Caco-2 (cell line): ENCODE measurements around the gene GALR2. TPM values are rescaled to one million over a fixed set of nuclear protein-coding genes. Genes with fewer than 3 reads are reported as not detected.
A peak's percentile ranks its signal among the peaks of the same experiment; 100 is the strongest.

Source experiments
- BruUV-seq: library from RNA; stranded (reverse); fragments of 400-500 nt; replicated peaks from 2 replicates; lab custom pipeline; 2021; lab: Mats Ljungman, UMichigan
- CTCF ChIA-PET: fragments of 300-600 bp; sonication (Branson Sonifier 250); formaldehyde crosslinking; loops from one replicate; lab custom pipeline; 2022; ENCODE audit warnings: antibody characterized with exemption; lab: Charles Lee
- POLR2A ChIA-PET: fragments of 300-600 bp; sonication (Branson Sonifier 250); formaldehyde crosslinking; loops from one replicate; lab custom pipeline; 2022; ENCODE audit warnings: antibody characterized with exemption; lab: Charles Lee
- DNase-seq, 2 experiments: peaks; one replicate each; pipeline versions ENCODE4 v3.0.0 to v3.0.0-alpha.2; 2020 to 2022
- H3K27me3 ChIP-seq: replicated peaks from 2 replicates; pipeline ENCODE4 v1.6.0; 2011; ENCODE audit warnings: low read length; ENCODE audit not compliant: control insufficient read depth, insufficient read depth
- H3K36me3 ChIP-seq: 2 replicates; pipeline ENCODE4 v1.5.1; 2011; ENCODE audit warnings: low read length; ENCODE audit not compliant: control insufficient read depth, insufficient read depth
- H3K4me1 ChIP-seq: fragments of 250-450 bp; sonication (Bioruptor Pico); 2 replicates; pipeline ENCODE4 v1.5.1; 2020; ENCODE audit warnings: mild to moderate bottlenecking
- H3K4me3 ChIP-seq: 2 replicates; pipeline ENCODE4 v1.5.1; 2011; ENCODE audit warnings: low read depth, mild to moderate bottlenecking, control low read depth, low read length
- H3K9me3 ChIP-seq: fragments of 250-450 bp; sonication (Bioruptor Pico); 2 replicates; pipeline ENCODE4 v1.5.1; 2020; ENCODE audit warnings: mild to moderate bottlenecking, moderate library complexity
- H3K27ac Mint-ChIP-seq: one replicate; pipeline ENCODE4 v1.8.0; 2022; ENCODE audit warnings: mixed read lengths; ENCODE audit not compliant: unreplicated experiment
- H3K27me3 Mint-ChIP-seq: one replicate; pipeline ENCODE4 v1.8.0; 2022; ENCODE audit warnings: mixed read lengths; ENCODE audit not compliant: insufficient read depth, unreplicated experiment
- H3K36me3 Mint-ChIP-seq: one replicate; pipeline ENCODE4 v1.8.0; 2022; ENCODE audit warnings: mild to moderate bottlenecking, mixed read lengths; ENCODE audit not compliant: insufficient read depth, unreplicated experiment
- H3K4me1 Mint-ChIP-seq: one replicate; pipeline ENCODE4 v1.8.0; 2022; ENCODE audit warnings: low read depth, mixed read lengths; ENCODE audit not compliant: unreplicated experiment
- H3K4me3 Mint-ChIP-seq: one replicate; pipeline ENCODE4 v1.8.0; 2022; ENCODE audit warnings: mild to moderate bottlenecking, moderate library complexity, mixed read lengths; ENCODE audit not compliant: unreplicated experiment
- H3K9me3 Mint-ChIP-seq: one replicate; pipeline ENCODE4 v1.8.0; 2022; ENCODE audit warnings: mixed read lengths; ENCODE audit not compliant: unreplicated experiment
- intact Hi-C: fragments of 100-400 bp; cut with micrococcal nuclease; formaldehyde crosslinking; loops from one replicate; pipeline ENCODE4 v1.10.0; 2022; ENCODE audit not compliant: unreplicated experiment
- total RNA-seq: library from RNA; stranded (reverse); gene quantifications from 2 replicates; pipeline ENCODE4 v1.2.3, GENCODE V29; 2022
- TF ChIP-seq, protein P1 (sequence below), 2 experiments: fragments of 200-600 bp in 1 of 2; IDR thresholded peaks; 1 replicate in 1 of 2; 2 replicates in 1 of 2; pipeline versions ENCODE4 v1.5.1 to v1.8.0; 2011 to 2022; ENCODE audit warnings: antibody characterized with exemption in 1 of 2, control low read depth in 1 of 2, inconsistent platforms in 1 of 2, low read depth in 1 of 2, low read length in 1 of 2, mild to moderate bottlenecking in 1 of 2, moderate library complexity in 1 of 2; ENCODE audit not compliant: insufficient read depth in 1 of 2, severe bottlenecking in 1 of 2, unreplicated experiment in 1 of 2

The GALR2 gene
- total RNA-seq, 1 experiment from 2014 or later: 0.50 TPM

GRCh38 chr17:76111956-76112355 is 37.4 kb downstream of the GALR2 start:
- intact Hi-C loops: no loop called here
- POLR2A ChIA-PET: interaction anchor here (0.6 to 0.7 kb wide), 2 partner anchors 27 to 39 kb away, joined by 3 to 7 read pairs; partner anchors contain the start of gene SRP68
- H3K4me1 Mint-ChIP-seq: no peaks in the 10 kb centered on the region

DNA sequence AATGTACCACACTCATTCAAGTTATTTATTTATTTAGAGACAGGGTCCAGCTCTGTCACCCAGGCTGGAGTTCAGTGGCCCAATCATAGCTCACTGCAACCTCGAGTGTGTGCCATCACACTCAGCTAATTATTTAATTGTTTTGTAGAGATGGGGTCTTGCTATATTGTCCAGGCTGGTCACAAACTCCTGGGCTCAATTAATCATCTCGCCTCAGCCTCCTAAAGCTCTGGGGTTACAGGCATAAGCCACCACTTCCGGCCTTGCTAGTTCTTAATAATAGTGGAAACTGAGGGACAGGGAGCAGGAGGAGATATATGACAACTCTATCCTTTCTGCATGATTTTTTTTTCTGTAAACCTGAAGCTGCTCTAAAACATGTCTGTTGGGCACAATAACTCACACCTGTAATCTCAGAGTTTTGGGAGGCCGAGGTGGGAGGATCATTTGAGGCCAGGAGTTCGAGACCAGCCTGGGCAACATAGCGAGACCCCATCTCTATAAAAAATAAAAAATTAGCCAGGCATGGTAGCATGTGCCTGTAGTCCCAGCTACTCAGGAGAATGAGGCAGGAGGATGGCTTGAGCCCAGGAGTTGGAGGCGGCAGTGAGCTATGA is 40.7 kb downstream of the GALR2 start:
- Histone ChIP-seq H3K36me3 (no peaks in the 10 kb centered on the region), H3K9me3 (no peaks in the 10 kb centered on the region), H3K4me1 (no peaks in the 10 kb centered on the region), H3K27me3 (no peaks in the 10 kb centered on the region), H3K4me3 (no peak overlapping the region)
- Mint-ChIP-seq H3K36me3 (no peaks in the 10 kb centered on the region), H3K27me3 (no peaks in the 10 kb centered on the region), H3K4me1 (peaks cover 9% of the 10 kb centered on the region), H3K4me3 (no peak overlapping the region), H3K27ac (no peak overlapping the region), H3K9me3 (peaks cover 9% of the 10 kb centered on the region)
- CTCF ChIA-PET: no interaction called here
- TF ChIP-seq, protein P1, sequence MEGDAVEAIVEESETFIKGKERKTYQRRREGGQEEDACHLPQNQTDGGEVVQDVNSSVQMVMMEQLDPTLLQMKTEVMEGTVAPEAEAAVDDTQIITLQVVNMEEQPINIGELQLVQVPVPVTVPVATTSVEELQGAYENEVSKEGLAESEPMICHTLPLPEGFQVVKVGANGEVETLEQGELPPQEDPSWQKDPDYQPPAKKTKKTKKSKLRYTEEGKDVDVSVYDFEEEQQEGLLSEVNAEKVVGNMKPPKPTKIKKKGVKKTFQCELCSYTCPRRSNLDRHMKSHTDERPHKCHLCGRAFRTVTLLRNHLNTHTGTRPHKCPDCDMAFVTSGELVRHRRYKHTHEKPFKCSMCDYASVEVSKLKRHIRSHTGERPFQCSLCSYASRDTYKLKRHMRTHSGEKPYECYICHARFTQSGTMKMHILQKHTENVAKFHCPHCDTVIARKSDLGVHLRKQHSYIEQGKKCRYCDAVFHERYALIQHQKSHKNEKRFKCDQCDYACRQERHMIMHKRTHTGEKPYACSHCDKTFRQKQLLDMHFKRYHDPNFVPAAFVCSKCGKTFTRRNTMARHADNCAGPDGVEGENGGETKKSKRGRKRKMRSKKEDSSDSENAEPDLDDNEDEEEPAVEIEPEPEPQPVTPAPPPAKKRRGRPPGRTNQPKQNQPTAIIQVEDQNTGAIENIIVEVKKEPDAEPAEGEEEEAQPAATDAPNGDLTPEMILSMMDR (IDR thresholded peaks at IDR 0.05; ENCODE audit: insufficient read depth in 1 of 2, low read depth in 1 of 2, low read length in 1 of 2, severe bottlenecking in 1 of 2, unreplicated experiment in 1 of 2): no peak
- POLR2A ChIA-PET: interaction anchor here (0.6 kb wide), 1 partner anchor 401 kb away, joined by 7 read pairs; no protein-coding TSS in a partner anchor
- DNase-seq: no peak
- intact Hi-C loops: no loop called here
- no TSS peak for BruUV-seq

More at GRCh38 chr17:76111956-76112355, 37.4 kb downstream of the GALR2 start:
- Histone ChIP-seq H3K4me3 (no peak overlapping the region), H3K4me1 (no peaks in the 10 kb centered on the region), H3K36me3 (no peaks in the 10 kb centered on the region), H3K9me3 (no peaks in the 10 kb centered on the region), H3K27me3 (no peaks in the 10 kb centered on the region)
- Mint-ChIP-seq H3K27me3 (no peaks in the 10 kb centered on the region), H3K27ac (no peak overlapping the region), H3K9me3 (peaks cover 9% of the 10 kb centered on the region), H3K36me3 (peaks cover 6% of the 10 kb centered on the region), H3K4me3 (no peak overlapping the region)
- CTCF ChIA-PET: interaction anchor here (0.7 kb wide), 1 partner anchor 25 kb away, joined by 3 read pairs; no protein-coding TSS in a partner anchor
- no TSS peak for BruUV-seq
- TF ChIP-seq, protein P1 (IDR thresholded peaks at IDR 0.05; ENCODE audit: insufficient read depth in 1 of 2, low read depth in 1 of 2, low read length in 1 of 2, severe bottlenecking in 1 of 2, unreplicated experiment in 1 of 2): no peak
- DNase-seq: no peak

DNA sequence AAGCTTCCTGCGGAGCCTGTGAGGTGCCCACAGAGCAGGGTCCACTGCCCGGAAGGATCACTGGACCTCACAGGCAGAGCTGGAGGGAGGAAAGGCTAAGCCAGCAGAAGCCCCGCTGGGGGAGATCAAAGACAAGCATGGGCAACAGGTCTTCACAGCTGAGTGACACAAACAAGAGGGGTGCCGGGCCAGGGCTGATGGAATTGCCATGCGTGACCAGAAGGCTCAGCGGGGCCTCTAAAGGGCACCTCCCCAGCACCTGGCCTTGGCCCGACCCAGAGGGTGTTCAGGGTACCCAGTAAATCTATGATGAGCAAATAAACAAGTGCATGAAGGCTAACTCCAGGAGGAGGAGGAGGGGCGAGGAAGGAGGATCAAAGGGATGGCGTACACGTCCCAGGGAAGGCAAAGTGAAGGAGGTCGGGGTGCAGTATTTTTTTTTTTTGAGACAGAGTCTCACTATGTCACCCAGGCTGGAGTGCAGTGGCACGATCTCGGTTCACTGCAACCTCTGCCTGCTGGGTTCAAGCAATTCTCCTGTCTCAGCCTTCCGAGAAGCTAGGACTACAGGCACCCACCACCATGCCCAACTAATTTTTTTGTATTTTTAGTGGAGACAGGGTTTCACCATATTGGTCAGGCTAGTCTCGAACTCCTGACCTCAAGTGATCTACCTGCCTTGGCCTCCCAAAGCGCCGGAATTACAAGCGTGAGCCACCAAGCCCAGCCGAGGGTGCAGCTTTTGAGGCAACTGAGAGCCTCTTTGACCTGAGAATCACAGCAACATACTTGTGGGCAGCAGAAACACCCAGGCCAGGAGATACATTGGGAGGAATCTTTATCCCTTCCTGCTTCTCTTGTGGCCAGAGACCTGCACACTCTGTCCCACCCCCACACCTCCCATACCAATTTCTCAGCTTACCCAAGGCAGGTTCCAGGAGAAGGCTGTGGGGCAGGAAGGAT is 45.1 kb downstream of the GALR2 start:
- H3K4me3 Mint-ChIP-seq: no peak overlapping the region
- H3K9me3 Mint-ChIP-seq: no peaks in the 10 kb centered on the region
- Histone ChIP-seq H3K4me1 (peaks cover 7% of the 10 kb centered on the region), H3K27me3 (no peaks in the 10 kb centered on the region), H3K4me3 (no peak overlapping the region), H3K36me3 (no peaks in the 10 kb centered on the region), H3K9me3 (no peaks in the 10 kb centered on the region)
- H3K27me3 Mint-ChIP-seq: no peaks in the 10 kb centered on the region
- DNase-seq: no peak
- peaks cover 29% of the 10 kb centered on the region for H3K4me1 Mint-ChIP-seq
- BruUV-seq: no TSS peak
- TF ChIP-seq, protein P1 (IDR thresholded peaks at IDR 0.05; ENCODE audit: insufficient read depth in 1 of 2, low read depth in 1 of 2, low read length in 1 of 2, severe bottlenecking in 1 of 2, unreplicated experiment in 1 of 2): no peak
- CTCF ChIA-PET: interaction anchor here (1.2 to 4.9 kb wide), 4 partner anchors 13 to 160 kb away, joined by 4 to 41 read pairs (median 10); no protein-coding TSS in a partner anchor
- intact Hi-C loops: no loop called here
- POLR2A ChIA-PET: interaction anchor here (0.6 kb wide), 1 partner anchor 135 kb away, joined by 3 read pairs; no protein-coding TSS in a partner anchor
- no peaks in the 10 kb centered on the region for H3K36me3 Mint-ChIP-seq
- H3K27ac Mint-ChIP-seq: peak overlapping the region; percentile 10
